WTC11 (cell line): ENCODE data around the gene PPP4R4. TPM values are rescaled to one million over a fixed set of nuclear protein-coding genes. Genes with fewer than 3 reads are reported as not detected.

Experiments used
- ATAC-seq: fragments of 200-7000 bp; cut with Tn5 transposase; 2 replicates; pipeline ENCODE4 v1.10.0; 2021; ENCODE audit warnings: mild to moderate bottlenecking, moderate library complexity
- CTCF ChIA-PET: fragments of 300-600 bp; sonication (Branson Sonifier 250); formaldehyde crosslinking; loops from one replicate; lab custom pipeline; 2021; ENCODE audit warnings: antibody characterized with exemption; lab: Charles Lee
- POLR2A ChIA-PET: fragments of 350-600 bp; sonication (Branson Sonifier 250); formaldehyde crosslinking; loops from one replicate; lab custom pipeline; 2021; ENCODE audit warnings: antibody characterized with exemption; lab: Charles Lee
- DNase-seq: peaks from one replicate; pipeline ENCODE4 v3.0.0; 2021; ENCODE audit warnings: low spot score
- H3K27ac Mint-ChIP-seq: 2 replicates; pipeline ENCODE4 v1.8.0; 2021; ENCODE audit warnings: mixed read lengths
- H3K27me3 Mint-ChIP-seq: 2 replicates; pipeline ENCODE4 v1.8.0; 2021; ENCODE audit warnings: low read depth, mild to moderate bottlenecking, moderate library complexity, mixed read lengths
- H3K36me3 Mint-ChIP-seq: 2 replicates; pipeline ENCODE4 v1.8.0; 2021; ENCODE audit warnings: mixed read lengths
- H3K4me1 Mint-ChIP-seq: 2 replicates; pipeline ENCODE4 v1.8.0; 2022; ENCODE audit warnings: mixed read lengths
- H3K4me3 Mint-ChIP-seq: 2 replicates; pipeline ENCODE4 v1.8.0; 2021; ENCODE audit warnings: mild to moderate bottlenecking, moderate library complexity, mixed read lengths
- H3K9me3 Mint-ChIP-seq: 2 replicates; pipeline ENCODE4 v1.8.0; 2021; ENCODE audit warnings: mixed read lengths
- E2F5 ChIP-seq: sonication (generic); formaldehyde crosslinking; IDR thresholded peaks from 2 replicates; pipeline ENCODE4 v1.8.1; 2022; ENCODE audit warnings: mild to moderate bottlenecking, moderate library complexity, missing genetic modification reagents
- ELF4 ChIP-seq: sonication (generic); formaldehyde crosslinking; IDR thresholded peaks from 2 replicates; pipeline ENCODE4 v1.8.1; 2022; ENCODE audit warnings: low read depth, mild to moderate bottlenecking, moderate library complexity, missing genetic modification reagents
- ESRRA ChIP-seq: sonication (generic); formaldehyde crosslinking; IDR thresholded peaks from 2 replicates; pipeline ENCODE4 v1.8.1; 2022; ENCODE audit warnings: mild to moderate bottlenecking, missing genetic modification reagents, borderline replicate concordance
- ETV6 ChIP-seq: sonication (generic); formaldehyde crosslinking; IDR thresholded peaks from 2 replicates; pipeline ENCODE4 v1.8.1; 2022; ENCODE audit warnings: mild to moderate bottlenecking, missing genetic modification reagents
- IRF1 ChIP-seq: sonication (generic); formaldehyde crosslinking; IDR thresholded peaks from 2 replicates; pipeline ENCODE4 v1.8.0; 2023; ENCODE audit warnings: missing genetic modification reagents
- NFYB ChIP-seq: sonication (generic); formaldehyde crosslinking; conservative IDR thresholded peaks from 2 replicates; pipeline ENCODE4 v1.8.0; 2022; ENCODE audit warnings: low read depth, missing genetic modification reagents
- NR1H2 ChIP-seq: sonication (generic); formaldehyde crosslinking; IDR thresholded peaks from 2 replicates; pipeline ENCODE4 v1.9.0; 2021; ENCODE audit warnings: mild to moderate bottlenecking, moderate library complexity, missing genetic modification reagents
- OVOL2 ChIP-seq: fragments of 250-450 bp; sonication (Bioruptor Pico); IDR thresholded peaks from 2 replicates; pipeline ENCODE4 v1.9.0; 2021; ENCODE audit warnings: mild to moderate bottlenecking, borderline replicate concordance
- PRRX2 ChIP-seq: fragments of 250-450 bp; sonication (Bioruptor Pico); IDR thresholded peaks from 2 replicates; pipeline ENCODE4 v1.8.0; 2021; ENCODE audit warnings: mild to moderate bottlenecking
- RELA ChIP-seq: sonication (generic); formaldehyde crosslinking; IDR thresholded peaks from 2 replicates; pipeline ENCODE4 v1.8.1; 2022; ENCODE audit warnings: missing genetic modification reagents, mild to moderate bottlenecking, borderline replicate concordance
- TCF7 ChIP-seq: sonication (generic); formaldehyde crosslinking; IDR thresholded peaks from 2 replicates; pipeline ENCODE4 v1.8.0; 2022; ENCODE audit warnings: mild to moderate bottlenecking, low read depth, missing genetic modification reagents, moderate library complexity
- TEAD1 ChIP-seq: sonication (generic); formaldehyde crosslinking; IDR thresholded peaks from 2 replicates; pipeline ENCODE4 v1.8.0; 2022; ENCODE audit warnings: mild to moderate bottlenecking, missing genetic modification reagents
- TP53 ChIP-seq: sonication (generic); formaldehyde crosslinking; IDR thresholded peaks from 2 replicates; pipeline ENCODE4 v1.8.1; 2023; ENCODE audit warnings: mild to moderate bottlenecking, missing genetic modification reagents
- ZNF219 ChIP-seq: sonication (generic); formaldehyde crosslinking; IDR thresholded peaks from 2 replicates; pipeline ENCODE4 v1.8.0; 2023; ENCODE audit warnings: missing genetic modification reagents, mild to moderate bottlenecking, borderline replicate concordance
- ZNF396 ChIP-seq: fragments of 250-450 bp; sonication (Bioruptor Pico); IDR thresholded peaks from 2 replicates; pipeline ENCODE4 v1.8.0; 2021; ENCODE audit warnings: mild to moderate bottlenecking, moderate library complexity, borderline replicate concordance
- total RNA-seq: library from RNA; stranded (reverse); gene quantifications from 3 replicates; pipeline ENCODE4 v1.2.3, GENCODE V29; 2021
- TF ChIP-seq, protein P1 (sequence below): fragments of 200-600 bp; IDR thresholded peaks from 2 replicates; pipeline ENCODE4 v1.8.0; 2022; ENCODE audit warnings: antibody characterized with exemption
- TF ChIP-seq, protein P2 (sequence below): sonication (generic); formaldehyde crosslinking; IDR thresholded peaks from 2 replicates; pipeline ENCODE4 v1.8.1; 2023; ENCODE audit warnings: mild to moderate bottlenecking, missing genetic modification reagents, moderate library complexity
- TF ChIP-seq, protein P3 (sequence below): sonication (generic); formaldehyde crosslinking; IDR thresholded peaks from 2 replicates; pipeline ENCODE4 v1.8.0; 2023; ENCODE audit warnings: mild to moderate bottlenecking, missing genetic modification reagents
- TF ChIP-seq, protein P4 (sequence below): sonication (generic); formaldehyde crosslinking; IDR thresholded peaks from 2 replicates; pipeline ENCODE4 v1.8.0; 2022; ENCODE audit warnings: mild to moderate bottlenecking, missing genetic modification reagents
- TF ChIP-seq, protein P5 (sequence below): sonication (generic); formaldehyde crosslinking; IDR thresholded peaks from 2 replicates; pipeline ENCODE4 v1.8.0; 2022; ENCODE audit warnings: mild to moderate bottlenecking, missing genetic modification reagents

Gene PPP4R4
- total RNA-seq, 1 experiment from 2014 or later, result 9.6 TPM

DNA sequence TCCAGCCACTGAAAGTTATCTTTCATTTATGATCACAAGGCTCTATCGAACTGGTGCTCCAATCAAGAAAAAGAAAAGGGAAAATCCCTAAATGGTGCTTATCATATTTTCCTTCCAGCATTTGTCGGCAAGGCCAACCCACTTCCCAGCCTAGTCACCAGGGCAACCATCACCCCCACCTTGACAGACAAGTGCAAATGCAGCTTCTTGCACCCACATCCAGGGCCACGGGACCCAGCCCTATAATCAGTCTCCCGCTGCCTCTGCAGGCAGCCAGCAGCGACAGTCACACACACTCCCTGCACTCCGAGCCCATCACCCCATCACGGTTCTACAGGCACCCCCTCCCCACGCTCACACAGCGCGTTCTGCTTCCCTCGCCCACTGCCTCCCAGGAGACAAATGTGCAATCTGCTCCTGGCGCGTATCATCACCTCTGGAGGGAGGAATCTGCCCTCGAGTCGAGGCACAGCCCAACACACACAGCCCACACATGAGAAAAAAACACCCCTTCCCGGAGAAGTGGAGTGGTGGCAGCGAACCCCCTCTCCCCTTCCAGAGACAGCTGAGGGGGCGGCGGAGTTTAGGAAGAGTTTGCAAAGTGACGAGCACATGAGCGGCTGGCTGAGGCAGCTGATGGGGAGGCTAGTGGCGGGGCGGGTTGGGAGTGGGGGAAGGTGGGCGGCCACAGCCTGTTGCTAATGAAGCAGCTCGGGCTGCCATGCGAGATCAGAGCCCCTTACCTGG is 9.3 kb upstream of the PPP4R4 start:
- ATAC-seq (peak; percentile 66), DNase-seq (peak; percentile 34)
- peak overlapping the region; percentile 45 for H3K4me3 Mint-ChIP-seq
- POLR2A ChIA-PET, result interaction anchor here (1.0 kb wide), 1 partner anchor 10 kb away, joined by 6 read pairs; no protein-coding TSS in a partner anchor
- H3K27me3 Mint-ChIP-seq, result peaks cover 4% of the 10 kb centered on the region
- TF ChIP-seq ZNF396 (CRISPR knock-in tag) (no peak), NFYB (CRISPR knock-in tag) (no peak), RELA (CRISPR knock-in tag) (no peak), OVOL2 (CRISPR knock-in tag) (no peak), E2F5 (no peak), TP53 (CRISPR knock-in tag) (no peak), NR1H2 (CRISPR knock-in tag) (no peak), IRF1 (CRISPR knock-in tag) (no peak), PRRX2 (no peak), TCF7 (CRISPR knock-in tag) (no peak), ETV6 (CRISPR knock-in tag) (no peak), TEAD1 (no peak), ZNF219 (CRISPR knock-in tag) (no peak), ESRRA (CRISPR knock-in tag) (no peak), ELF4 (no peak)
- TF ChIP-seq, protein P1, sequence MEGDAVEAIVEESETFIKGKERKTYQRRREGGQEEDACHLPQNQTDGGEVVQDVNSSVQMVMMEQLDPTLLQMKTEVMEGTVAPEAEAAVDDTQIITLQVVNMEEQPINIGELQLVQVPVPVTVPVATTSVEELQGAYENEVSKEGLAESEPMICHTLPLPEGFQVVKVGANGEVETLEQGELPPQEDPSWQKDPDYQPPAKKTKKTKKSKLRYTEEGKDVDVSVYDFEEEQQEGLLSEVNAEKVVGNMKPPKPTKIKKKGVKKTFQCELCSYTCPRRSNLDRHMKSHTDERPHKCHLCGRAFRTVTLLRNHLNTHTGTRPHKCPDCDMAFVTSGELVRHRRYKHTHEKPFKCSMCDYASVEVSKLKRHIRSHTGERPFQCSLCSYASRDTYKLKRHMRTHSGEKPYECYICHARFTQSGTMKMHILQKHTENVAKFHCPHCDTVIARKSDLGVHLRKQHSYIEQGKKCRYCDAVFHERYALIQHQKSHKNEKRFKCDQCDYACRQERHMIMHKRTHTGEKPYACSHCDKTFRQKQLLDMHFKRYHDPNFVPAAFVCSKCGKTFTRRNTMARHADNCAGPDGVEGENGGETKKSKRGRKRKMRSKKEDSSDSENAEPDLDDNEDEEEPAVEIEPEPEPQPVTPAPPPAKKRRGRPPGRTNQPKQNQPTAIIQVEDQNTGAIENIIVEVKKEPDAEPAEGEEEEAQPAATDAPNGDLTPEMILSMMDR, result no peak
- TF ChIP-seq, protein P2, sequence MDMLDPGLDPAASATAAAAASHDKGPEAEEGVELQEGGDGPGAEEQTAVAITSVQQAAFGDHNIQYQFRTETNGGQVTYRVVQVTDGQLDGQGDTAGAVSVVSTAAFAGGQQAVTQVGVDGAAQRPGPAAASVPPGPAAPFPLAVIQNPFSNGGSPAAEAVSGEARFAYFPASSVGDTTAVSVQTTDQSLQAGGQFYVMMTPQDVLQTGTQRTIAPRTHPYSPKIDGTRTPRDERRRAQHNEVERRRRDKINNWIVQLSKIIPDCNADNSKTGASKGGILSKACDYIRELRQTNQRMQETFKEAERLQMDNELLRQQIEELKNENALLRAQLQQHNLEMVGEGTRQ (CRISPR knock-in tag), result no peak
- TF ChIP-seq, protein P3, sequence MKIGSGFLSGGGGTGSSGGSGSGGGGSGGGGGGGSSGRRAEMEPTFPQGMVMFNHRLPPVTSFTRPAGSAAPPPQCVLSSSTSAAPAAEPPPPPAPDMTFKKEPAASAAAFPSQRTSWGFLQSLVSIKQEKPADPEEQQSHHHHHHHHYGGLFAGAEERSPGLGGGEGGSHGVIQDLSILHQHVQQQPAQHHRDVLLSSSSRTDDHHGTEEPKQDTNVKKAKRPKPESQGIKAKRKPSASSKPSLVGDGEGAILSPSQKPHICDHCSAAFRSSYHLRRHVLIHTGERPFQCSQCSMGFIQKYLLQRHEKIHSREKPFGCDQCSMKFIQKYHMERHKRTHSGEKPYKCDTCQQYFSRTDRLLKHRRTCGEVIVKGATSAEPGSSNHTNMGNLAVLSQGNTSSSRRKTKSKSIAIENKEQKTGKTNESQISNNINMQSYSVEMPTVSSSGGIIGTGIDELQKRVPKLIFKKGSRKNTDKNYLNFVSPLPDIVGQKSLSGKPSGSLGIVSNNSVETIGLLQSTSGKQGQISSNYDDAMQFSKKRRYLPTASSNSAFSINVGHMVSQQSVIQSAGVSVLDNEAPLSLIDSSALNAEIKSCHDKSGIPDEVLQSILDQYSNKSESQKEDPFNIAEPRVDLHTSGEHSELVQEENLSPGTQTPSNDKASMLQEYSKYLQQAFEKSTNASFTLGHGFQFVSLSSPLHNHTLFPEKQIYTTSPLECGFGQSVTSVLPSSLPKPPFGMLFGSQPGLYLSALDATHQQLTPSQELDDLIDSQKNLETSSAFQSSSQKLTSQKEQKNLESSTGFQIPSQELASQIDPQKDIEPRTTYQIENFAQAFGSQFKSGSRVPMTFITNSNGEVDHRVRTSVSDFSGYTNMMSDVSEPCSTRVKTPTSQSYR (CRISPR knock-in tag), result no peak
- TF ChIP-seq, protein P4, sequence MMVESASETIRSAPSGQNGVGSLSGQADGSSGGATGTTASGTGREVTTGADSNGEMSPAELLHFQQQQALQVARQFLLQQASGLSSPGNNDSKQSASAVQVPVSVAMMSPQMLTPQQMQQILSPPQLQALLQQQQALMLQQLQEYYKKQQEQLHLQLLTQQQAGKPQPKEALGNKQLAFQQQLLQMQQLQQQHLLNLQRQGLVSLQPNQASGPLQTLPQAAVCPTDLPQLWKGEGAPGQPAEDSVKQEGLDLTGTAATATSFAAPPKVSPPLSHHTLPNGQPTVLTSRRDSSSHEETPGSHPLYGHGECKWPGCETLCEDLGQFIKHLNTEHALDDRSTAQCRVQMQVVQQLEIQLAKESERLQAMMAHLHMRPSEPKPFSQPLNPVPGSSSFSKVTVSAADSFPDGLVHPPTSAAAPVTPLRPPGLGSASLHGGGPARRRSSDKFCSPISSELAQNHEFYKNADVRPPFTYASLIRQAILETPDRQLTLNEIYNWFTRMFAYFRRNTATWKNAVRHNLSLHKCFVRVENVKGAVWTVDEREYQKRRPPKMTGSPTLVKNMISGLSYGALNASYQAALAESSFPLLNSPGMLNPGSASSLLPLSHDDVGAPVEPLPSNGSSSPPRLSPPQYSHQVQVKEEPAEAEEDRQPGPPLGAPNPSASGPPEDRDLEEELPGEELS (CRISPR knock-in tag), result no peak
- TF ChIP-seq, protein P5, sequence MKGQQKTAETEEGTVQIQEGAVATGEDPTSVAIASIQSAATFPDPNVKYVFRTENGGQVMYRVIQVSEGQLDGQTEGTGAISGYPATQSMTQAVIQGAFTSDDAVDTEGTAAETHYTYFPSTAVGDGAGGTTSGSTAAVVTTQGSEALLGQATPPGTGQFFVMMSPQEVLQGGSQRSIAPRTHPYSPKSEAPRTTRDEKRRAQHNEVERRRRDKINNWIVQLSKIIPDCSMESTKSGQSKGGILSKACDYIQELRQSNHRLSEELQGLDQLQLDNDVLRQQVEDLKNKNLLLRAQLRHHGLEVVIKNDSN (CRISPR knock-in tag), result no peak
- H3K27ac Mint-ChIP-seq, result no peak overlapping the region
- peaks cover 20% of the 10 kb centered on the region for H3K4me1 Mint-ChIP-seq
- CTCF ChIA-PET, result interaction anchor here (0.6 to 3.5 kb wide), 11 partner anchors 9 to 229 kb away, joined by 3 to 28 read pairs (median 5); partner anchors contain the start of gene PPP4R4
- H3K36me3 Mint-ChIP-seq, result no peaks in the 10 kb centered on the region
- peaks cover 4% of the 10 kb centered on the region; the same call in 1 of the 2 replicates for H3K9me3 Mint-ChIP-seq
